Measurements from ENCODE around the gene SCN5A.

SCN5A gene

GRCh38 chr3:38628835-38629234, 20.7 kb downstream of the SCN5A start:
- DNase-seq (ENCODE audit: low read depth) = no peak

GRCh38 chr3:38627956-38628355, 21.5 kb downstream of the SCN5A start:
- DNase-seq (ENCODE audit: low read depth) = peak; percentile 9
- H3K4me3 ChIP-seq (replicated peaks; ENCODE audit: low read depth, low read length) = no peak overlapping the region
- peak; percentile 45 for TF ChIP-seq CTCF (IDR thresholded peaks at IDR 0.05; ENCODE audit: low read length, missing control alignments)

More at GRCh38 chr3:38628835-38629234, 20.7 kb downstream of the SCN5A start:
- TF ChIP-seq CTCF (IDR thresholded peaks at IDR 0.05; ENCODE audit: low read length, missing control alignments) = no peak
- no peak overlapping the region for H3K4me3 ChIP-seq (replicated peaks; ENCODE audit: low read depth, low read length)

- no peak for DNase-seq (ENCODE audit: low read depth)
- no peak overlapping the region for H3K4me3 ChIP-seq (replicated peaks; ENCODE audit: low read depth, low read length)
- no peak for TF ChIP-seq CTCF (IDR thresholded peaks at IDR 0.05; ENCODE audit: low read length, missing control alignments)
These were observed 23.3 kb downstream of the SCN5A start for GRCh38 chr3:38626171-38626570.

- DNase-seq (ENCODE audit: low read depth) = no peak
These were observed 25.9 kb downstream of the SCN5A start for GRCh38 chr3:38623539-38623938.

GRCh38 chr3:38622336-38622735, 27.2 kb downstream of the SCN5A start:
- no peak for TF ChIP-seq CTCF (IDR thresholded peaks at IDR 0.05; ENCODE audit: low read length, missing control alignments)
- no peak for DNase-seq (ENCODE audit: low read depth)
- H3K4me3 ChIP-seq (replicated peaks; ENCODE audit: low read depth, low read length) = no peak overlapping the region

More at GRCh38 chr3:38623539-38623938, 25.9 kb downstream of the SCN5A start:
- no peak overlapping the region for H3K4me3 ChIP-seq (replicated peaks; ENCODE audit: low read depth, low read length)
- TF ChIP-seq CTCF (IDR thresholded peaks at IDR 0.05; ENCODE audit: low read length, missing control alignments) = peak; percentile 2

GRCh38 chr3:38620236-38620635, 29.3 kb downstream of the SCN5A start:
- DNase-seq (ENCODE audit: low read depth) = no peak
- TF ChIP-seq CTCF (IDR thresholded peaks at IDR 0.05; ENCODE audit: low read length, missing control alignments) = no peak
- H3K4me3 ChIP-seq (replicated peaks; ENCODE audit: low read depth, low read length) = no peak overlapping the region

GRCh38 chr3:38618343-38618742, 31.1 kb downstream of the SCN5A start:
- no peak overlapping the region for H3K4me3 ChIP-seq (replicated peaks; ENCODE audit: low read depth, low read length)
- no peak for DNase-seq (ENCODE audit: low read depth)
- no peak for TF ChIP-seq CTCF (IDR thresholded peaks at IDR 0.05; ENCODE audit: low read length, missing control alignments)

Data from fibroblast of pulmonary artery (primary cell).